ENCODE measurements around the gene CYB561D2.

CYB561D2 gene

DNA sequence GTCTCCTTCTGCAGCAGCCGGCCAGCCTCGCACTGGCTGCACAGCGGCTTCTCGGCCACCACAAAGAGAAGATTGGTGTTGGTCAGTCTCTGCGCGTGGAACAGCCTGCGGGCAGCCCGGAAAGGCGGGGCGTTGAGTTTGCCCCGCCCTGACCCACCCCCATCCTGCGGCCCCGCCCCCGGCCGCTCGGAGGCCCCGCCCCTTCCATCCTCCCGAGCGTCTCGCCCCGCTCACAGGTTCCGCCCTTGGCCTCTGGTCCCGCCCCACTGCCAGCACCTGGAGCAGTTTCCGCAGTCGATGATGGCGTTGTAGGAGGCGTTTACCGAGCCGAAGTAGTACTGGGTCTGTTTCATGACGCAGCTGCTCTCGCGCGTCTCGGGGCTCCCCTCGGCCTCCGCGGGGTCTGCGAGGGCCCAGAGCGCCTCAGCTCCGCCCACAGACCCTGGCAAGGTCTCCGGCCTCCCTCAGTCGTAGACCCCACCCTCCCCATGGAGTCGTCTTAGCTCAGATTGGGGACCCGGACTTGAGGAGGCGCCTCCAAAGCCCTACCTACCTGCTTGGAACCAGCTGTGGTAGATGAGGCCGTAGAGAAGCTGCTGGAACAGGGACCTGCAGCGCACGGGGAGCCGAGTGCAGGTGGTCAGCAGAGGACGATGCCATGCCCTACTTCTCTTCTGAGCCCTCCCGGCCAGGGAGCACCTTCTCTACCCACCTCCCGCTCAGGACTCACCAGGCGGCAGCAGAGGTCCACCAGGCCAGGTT is 14.6 kb downstream of the CYB561D2 start:
- no peak for DNase-seq (ENCODE audit: low read depth in 2 of 2)

DNA sequence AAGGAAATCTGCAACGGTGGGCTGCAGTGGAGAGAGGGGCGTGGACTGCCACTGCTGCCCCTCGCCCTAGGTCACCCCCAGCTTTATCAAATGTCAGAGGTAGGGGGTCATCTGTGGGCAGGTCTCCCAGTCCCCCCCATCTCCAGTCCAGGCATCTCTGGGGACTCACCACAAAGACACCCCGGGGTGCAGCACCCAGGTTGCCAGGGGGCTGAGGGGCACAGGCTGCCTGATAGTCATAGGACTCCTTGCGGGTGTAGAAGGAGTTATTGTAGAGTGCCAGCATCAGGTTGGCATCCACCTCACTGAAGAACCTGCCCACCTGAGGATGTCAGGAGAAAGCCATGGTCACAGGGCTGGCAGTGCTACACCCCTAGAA is 15.2 kb downstream of the CYB561D2 start:
- DNase-seq (ENCODE audit: low read depth in 2 of 2), result no peak

DNA sequence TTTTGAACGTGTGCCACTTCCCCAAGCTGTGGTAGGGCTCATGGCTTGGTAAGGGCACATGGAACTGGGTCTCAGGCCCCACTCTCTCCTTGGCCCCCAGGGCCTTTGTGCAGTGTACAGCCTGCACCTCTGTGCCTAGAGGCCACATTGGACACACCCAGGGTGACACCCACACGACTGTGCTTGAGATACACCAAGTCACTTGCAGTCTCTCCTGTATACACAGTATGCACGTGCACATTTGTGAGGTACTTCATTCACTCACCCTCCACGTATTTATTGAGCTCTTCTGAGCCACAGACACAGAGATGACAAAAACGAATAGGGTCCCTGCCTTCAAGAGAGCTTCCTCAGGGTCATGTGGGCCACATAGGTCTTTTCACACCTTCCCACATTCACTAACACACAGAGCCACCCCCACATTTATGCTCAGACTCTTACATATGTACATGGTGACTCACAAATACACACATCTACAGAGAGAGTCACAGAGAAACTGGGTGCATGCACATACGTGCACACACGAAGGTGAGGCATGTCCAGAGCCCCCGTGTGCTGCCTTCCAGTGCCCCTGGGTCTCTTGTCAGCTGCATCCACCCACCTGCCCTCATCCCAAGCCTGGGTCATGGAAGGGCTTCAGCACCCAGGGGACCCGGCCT is 18.5 kb downstream of the CYB561D2 start:
- no peak for DNase-seq (ENCODE audit: low read depth in 2 of 2)

DNA sequence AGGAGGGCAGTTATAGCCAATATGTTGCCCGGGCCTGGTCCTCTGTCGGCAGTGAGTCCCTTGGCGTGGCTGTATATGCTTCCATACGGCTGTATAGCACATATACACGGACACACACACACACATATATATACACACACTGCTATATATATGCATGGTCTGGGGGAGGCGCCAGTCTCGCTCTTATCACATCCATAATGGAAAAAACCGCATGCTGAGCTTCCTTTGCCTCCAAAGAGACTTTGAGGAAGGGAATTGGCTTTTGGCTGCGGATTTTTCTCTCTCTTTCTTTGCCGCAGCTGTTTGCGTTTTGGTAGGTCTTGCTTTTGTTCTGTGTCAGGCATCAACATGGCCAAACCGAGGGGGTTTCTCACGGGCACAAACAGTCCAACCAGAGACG is 19.9 kb downstream of the CYB561D2 start:
- peak in 1 of 2 experiments; percentile 23 for DNase-seq (ENCODE audit: low read depth in 2 of 2)

DNA sequence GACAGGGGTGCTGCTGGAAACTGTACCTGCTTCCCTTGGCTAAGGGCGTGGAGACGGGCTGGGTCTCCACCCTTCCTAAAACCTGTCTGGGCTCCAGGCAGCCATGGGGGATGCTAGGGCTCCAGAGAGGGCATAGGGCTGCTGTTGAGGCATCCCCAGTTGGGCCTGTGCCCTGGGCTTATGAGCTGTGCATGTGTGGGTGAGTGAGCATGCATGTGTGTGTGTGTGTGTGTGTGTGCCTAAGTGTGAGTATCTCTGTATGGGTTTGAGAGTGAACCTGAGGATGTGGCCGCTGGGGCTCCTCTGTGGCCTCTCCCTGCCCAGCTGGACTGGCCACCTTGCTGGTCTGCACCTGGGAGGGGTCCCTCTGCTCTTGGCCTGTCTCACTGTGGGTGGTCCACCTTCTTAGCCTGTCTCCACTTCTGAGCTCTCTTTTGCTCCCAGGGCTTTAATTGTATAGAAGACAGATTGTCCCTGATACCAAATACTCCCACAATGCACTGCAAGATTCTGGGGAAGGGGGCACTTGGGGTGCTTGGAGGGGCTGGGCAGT is 20.5 kb downstream of the CYB561D2 start:
- no peak for DNase-seq (ENCODE audit: low read depth in 2 of 2)

DNA sequence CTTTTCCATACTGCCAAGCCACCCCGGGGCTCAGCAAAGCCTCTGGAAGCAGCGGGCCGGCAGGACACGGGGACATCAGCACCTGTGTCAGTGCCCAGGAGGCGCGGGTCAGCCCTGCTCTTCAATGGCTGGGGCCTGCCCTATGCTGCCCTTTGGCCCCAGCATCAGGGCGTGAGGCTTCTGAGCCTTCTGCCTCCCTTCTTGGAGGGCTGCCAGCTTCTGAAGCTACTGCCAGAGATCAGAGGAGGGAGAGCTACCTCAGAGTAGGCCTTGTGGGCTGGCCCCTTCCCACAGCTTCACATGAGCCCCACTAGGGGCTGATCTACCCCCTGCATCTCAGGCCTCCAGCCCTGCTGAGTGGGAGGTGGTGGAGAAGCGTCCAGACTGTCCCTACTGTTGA is 21.7 kb downstream of the CYB561D2 start:
- no peak for DNase-seq (ENCODE audit: low read depth in 2 of 2)

DNA sequence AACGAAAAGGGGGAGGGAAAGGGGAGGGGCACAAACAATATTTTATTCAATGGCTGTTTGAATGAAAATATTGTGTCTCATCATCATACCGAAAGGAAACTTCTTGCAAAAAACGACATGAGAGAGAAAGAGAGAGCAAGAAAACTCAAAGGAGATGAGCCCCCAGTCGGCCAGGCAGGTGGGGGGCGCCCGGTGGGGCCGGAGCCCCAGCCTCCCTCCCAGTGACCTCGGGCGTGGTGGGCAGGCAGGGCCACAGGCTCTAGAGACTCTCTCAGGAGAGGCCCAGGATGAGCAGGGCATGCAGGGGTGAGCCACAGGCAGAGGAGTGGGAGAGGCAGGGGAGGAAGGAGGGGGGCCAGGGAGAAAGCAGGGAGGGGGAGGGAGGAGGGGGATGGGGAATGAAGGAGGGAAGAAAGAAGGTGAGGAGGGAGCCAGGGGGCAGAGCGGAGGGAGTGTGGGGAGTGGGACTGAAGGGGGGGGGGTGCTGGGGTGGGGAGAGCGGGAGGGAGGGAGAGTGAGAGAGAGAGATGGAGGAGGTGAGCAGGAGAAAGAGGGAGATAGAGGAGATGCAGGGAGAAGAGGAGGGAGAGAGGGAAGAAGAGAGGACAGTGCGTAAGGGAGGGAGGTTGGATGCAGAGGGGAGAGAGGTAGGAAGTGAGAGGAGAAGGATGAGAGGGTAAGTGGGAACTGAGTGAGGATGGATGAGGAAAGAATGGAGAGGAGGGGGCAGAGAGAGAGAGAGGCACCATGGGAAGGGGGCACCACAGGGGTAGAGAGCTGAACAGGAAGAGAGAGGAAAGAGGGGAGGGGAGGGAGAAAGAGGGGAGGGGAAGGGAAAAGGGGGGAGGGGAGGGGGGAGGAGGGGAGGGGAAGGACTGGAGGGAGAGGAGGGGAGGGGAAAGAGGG is 22.7 kb downstream of the CYB561D2 start:
- DNase-seq (ENCODE audit: low read depth in 2 of 2), result no peak

DNA sequence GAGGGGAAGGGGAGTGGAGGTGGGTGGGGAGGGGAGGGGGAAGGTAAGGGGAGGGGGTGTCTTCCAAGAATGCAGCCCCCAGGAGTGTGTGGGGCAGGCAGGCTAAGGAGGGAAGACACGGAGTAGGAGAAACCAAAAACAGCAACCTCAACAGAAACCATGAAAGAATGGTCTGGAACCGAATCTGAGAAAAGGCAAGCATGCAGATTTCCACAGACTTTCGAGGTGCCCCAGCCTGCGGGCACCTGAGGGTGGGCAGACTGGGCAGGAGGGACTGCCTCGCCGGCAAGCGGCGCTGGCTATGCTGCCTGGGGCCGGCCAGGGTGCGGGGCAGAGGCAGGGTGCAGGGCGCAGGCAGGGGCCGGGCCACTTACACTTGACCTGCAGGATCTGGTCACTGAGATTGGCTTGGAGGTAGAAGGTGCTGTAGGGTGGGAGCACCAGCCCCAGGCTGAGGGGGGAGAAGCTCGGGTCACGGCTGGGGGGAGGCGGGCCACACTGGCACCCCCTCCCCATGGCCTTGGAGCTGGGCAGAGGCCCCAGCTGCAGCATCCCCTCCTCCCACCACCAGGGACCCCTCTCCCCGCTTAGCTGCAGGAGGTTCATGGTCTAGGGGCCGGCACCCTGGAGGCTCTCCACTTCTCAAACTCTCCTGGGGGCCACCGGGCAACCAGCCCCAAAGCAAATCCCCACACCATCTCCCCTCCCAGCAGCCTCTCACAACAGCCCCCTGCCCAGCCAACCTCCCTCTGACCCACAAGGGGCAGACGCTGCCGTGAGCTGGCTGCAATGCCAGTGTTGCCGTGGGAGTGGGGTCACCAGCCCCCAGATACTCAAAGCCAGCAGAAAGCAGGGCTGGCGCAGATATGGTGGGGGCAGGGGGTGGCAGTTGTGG is 23.9 kb downstream of the CYB561D2 start:
- DNase-seq (ENCODE audit: low read depth in 2 of 2), result no peak

DNA sequence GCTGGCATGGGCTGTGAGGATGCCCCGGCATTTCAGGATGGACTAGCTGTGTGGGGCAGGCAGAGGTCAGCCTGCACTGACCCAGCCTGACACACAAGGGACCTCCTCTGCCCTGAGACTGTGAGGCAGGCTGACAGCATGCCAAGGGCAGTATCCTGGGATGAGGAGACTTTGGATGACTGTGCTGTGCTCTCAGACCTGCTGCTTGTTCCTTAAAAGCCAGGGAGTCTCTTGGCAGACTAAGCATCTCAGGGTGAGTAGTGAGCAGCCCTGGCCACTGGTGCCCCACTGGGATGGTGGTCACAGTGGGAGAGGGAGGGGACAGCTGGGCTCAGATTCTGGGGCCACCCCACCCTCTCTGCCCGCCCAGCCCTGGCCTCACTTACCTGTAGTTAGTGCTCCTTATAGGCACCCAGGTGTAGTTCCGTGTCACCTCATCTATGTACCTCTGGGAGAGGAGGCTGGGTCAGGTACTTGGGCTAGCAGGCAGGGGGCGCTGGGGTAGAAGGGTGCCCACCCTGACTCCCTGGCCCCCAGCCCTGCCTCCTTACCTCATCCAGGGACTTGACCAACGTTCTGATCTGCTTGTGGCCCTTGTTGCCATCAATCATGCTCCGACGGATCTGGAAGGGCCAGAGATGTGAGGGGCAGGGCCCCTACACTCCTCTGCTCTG is 24.7 kb downstream of the CYB561D2 start:
- no peak for DNase-seq (ENCODE audit: low read depth in 2 of 2)

DNA sequence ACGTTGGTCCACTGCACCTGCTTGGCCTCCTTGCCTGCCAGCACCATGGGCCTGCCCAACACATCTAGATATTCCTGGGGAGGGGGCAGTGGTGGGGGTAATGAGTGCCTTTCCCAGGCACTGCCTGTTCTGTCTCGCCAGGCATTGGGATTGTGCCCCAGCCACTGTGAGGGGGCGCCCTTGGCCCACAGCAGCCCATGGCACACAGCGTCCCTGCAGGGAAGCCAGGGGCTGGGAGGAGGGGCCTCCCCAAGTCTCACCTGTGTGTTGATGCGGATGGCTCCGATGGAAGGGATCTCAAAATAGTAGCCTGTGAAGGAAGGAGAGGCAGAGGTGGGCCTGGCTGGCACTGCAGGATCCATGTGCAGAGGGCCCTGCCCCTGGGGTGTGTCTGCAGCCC is 27.4 kb downstream of the CYB561D2 start:
- no peak for DNase-seq (ENCODE audit: low read depth in 2 of 2)

DNA sequence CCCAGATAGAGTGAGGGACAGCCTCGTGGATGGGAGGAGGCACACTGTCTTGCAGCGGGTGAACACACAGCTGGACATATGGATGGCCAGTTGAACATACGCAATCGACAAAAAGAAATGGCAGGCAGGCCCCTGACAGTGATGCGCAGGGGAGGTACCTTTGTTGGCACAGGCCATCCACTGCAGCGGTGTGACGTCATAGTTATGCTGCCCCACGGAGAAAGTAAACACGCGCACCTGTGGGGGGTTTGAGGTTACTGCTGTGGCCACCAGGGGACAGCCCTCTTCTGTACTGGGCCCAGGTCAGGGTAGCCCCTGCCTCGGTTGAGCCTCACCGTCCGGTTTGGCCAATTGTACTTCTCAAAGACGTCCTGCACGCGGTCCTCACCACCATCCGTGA is 28.1 kb downstream of the CYB561D2 start:
- DNase-seq (ENCODE audit: low read depth in 2 of 2), result no peak

DNA sequence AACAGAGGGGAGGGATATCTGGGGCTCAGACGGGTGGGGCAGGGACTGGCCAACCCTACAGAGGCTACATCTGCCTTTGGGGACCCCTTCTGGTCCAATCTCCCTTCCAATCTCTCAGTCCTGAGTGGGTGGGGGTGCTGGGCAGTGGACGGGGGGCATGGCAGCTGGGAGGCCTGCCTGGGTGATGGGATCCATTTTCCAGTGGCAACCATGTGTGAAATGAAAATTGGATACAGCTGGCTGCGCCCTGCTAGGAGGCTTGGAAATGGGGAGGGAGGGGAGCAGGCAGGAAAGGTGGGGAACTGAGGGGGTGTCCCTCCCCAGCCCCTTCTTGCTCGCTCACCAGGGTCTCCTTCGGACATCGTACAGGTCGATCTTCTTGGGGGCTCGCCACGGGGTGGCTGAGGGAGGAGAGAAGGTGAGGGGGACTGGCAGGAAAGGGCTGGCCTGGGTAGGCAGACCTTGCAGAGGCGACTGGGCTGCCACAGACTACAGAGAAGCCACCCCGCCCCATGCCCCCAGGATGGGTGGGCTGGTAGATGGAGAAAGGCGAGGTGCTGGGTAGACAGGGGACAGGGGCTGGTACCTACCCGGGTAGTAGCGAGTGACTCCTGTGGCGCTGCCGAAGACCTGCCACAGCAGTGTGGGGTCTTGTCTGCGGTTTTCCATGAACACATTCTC is 29.9 kb downstream of the CYB561D2 start:
- DNase-seq (ENCODE audit: low read depth in 2 of 2), result no peak

DNA sequence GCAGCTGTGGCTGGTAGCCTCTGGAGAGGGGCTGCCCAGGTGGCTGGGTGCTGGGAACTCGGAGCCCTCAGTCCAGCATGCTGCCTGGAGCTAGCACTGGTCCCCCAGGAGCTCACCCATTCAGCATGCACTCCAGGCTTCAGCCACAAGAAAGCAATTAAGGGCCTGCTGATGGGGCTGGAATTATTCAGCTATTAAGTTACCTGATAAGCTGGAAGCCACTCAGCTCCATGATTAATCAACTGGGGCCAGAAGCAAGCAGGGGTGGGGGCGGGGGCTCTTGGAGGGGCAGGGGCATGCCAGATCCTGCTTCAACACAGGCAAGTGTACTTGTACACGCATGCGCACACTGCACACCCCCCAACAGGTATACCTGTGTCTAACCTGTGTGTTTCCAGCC is 30.7 kb downstream of the CYB561D2 start:
- no peak for DNase-seq (ENCODE audit: low read depth in 2 of 2)

DNA sequence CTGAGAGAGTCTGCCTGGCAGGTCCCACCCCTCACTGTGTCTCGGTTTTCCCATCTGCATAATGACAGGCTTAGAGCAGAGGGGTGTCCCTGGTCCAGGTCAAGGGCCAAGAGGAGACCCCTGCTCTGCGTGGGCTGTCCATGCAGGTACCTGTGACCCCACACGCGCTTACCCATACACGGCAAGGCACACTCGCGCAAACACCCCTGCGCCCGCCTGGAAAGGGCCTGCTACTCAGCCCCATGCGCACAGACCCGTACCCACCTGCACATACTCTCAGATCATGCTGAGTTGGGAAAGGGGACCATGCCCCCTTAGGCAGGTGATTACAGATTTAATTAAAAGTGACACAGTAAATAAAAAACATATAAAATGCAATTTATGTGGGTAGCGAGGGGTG is 32.1 kb downstream of the CYB561D2 start:
- DNase-seq (ENCODE audit: low read depth in 2 of 2), result no peak

DNA sequence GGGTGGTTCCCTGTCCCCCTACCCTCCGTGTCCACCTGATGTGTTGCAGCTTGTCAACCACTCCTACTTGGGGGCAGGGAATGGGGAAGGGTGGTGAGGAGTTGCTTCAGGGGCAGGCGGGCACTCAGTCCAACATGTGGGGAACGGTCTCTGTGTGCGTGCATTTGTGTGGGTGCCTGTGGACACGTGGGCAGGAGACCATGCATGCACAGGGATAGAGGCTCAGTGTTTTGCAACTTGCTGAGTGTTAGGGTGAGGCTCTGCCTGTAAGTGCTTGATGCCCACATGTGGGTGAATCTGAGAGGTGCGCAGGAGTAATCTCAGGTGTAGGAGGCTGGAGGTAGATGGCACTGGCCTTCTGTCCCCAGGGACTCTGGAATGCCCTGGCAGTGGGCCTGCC is 33.1 kb downstream of the CYB561D2 start:
- no peak for DNase-seq (ENCODE audit: low read depth in 2 of 2)

DNA sequence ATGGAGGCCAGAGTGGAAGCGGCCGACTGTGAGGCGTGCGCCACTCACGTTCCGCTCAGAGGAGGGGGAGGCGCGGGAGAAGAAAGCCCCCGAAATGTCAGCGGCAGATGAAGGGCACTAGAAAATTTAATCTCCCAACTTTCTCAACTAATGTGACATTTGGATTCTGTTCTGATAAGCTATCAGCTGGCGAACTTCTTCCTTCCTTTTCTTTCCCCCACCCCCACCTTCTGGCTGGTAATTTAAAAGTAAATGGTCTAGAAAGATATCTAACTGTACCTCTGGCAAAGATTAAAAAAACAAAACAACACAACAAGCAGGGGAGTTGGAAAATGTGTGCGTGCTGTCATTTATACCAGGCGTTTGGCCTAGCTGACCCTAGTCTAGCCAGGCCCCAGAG is 35.1 kb downstream of the CYB561D2 start:
- DNase-seq (ENCODE audit: low read depth in 2 of 2), result no peak

DNA sequence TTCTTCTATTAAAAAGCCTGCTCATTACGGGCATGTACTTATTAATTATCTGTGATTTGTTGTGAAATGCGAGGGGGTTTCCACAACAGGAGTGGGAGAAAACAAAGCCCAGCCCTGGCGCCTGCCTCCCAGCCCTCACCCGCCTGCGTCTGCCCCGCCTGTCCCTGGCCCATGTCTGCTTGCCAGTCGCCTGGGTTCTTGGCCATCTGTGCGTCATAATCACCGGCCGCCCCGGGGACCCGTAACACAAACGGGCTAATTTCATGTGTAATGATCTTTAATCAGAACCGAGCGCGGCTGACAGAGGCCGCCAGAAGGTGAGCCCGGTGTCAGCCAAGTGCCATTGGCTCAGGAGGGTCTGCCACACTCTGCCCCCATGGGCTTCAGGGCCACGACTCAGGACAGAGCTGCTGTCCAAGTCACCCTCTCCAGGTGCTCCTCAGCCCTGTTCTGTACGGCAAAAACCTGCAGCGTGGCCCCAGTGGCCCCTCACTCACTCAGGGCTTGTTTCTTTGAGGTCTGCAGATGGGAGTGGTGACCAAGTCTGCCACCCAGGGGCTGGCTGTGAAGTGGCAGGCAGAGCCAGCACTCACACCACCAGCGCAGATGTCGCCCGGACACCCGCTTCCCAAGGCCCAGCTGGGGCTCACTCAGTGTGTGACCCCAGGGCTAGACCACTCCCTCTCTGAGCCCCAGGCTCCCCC is 37.5 kb downstream of the CYB561D2 start:
- DNase-seq (ENCODE audit: low read depth in 2 of 2), result no peak

DNA sequence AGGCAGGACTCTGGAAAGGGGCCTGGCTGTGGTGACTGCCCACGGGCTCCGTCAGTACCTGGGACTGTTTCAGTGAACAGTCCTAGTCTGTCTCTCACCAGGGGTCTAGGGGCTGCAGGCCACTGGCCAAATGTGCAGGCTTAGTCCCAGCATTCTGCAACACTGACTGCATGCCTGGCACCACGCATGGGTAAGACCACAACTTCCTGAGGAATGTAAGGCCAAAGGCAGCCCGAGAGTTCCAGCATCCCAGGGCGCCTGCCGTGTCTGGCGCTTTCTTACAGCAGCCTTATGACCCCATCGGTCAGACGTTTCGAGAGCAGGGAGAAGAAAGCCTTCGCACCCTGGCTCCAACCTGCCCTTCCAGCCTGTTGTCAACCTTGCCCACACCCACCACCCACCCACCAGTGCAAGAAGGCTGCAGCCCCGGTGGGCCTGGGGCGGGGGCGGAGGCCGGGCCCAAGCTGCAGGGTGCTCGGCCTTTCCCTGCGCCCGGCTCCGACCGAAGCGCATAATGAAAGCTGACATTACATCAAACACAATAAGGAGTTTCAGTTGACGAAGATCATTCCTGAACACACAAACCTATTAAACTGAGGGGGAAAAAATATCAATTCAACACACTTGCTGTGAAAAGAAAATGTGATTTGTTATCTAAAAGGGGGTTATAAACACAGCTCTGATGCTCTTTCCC is 38.2 kb downstream of the CYB561D2 start:
- no peak for DNase-seq (ENCODE audit: low read depth in 2 of 2)

DNA sequence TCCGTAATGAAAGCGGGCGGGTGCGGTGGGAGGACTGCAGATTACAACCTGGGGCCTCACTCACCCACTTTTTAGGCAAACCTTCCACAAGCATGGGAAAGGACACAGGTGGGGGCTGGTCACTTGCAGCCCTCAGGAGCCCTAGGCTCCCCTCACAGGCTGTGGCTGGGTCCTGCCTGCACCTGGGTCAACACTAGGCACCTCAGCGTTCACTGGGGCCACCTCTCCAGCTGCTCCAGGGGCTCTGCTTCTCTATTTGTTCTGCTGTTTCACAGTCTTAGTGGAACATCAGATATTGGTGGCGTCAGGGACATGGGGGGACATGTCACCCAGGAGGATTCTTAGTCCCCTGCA is 38.7 kb downstream of the CYB561D2 start:
- DNase-seq (ENCODE audit: low read depth in 2 of 2), result no peak
